ENCODE data around the gene NTM. TPM values are rescaled to one million over a fixed set of nuclear protein-coding genes. Genes with fewer than 3 reads are reported as not detected.

The NTM gene
- total and polyA plus RNA-seq, 2 donors (not counting 1 experiment from before 2014, with no cell fraction given): 12.3 to 28.6 TPM

DNA sequence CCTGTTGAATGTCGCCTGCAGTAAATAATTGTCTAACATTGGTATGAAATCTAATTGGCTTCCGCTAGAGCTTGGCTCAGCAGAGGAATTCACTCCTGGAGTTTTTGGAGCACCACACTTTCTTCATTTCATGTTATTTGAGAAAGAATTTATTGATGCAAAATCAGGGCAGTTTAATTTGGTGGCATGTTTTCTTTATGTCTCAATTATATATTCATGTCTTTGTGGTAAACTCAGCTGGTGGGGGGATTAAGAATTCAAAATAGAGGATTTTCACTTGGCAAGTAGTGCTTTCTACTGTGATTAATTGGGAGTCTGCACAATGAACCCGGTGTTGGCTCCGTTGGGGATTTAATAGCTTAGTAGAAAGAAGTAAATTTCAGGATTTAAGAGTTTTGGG lies 784.4 kb downstream of the NTM start:
- no peaks in the 10 kb centered on the region for H3K27me3 ChIP-seq (ENCODE audit: control insufficient read depth, insufficient read depth, low read length)
- no peaks in the 10 kb centered on the region for H3K79me2 ChIP-seq (ENCODE audit: control insufficient read depth, insufficient read depth, low read length)
- no peak overlapping the region for H3K4me2 ChIP-seq (ENCODE audit: extremely low read depth, insufficient read depth, low read length)
- no peak overlapping the region for H3K4me3 ChIP-seq (replicated peaks in 1 of 4; ENCODE audit: control extremely low read depth in 1 of 4, insufficient read depth in 1 of 4, low read depth in 3 of 4, low read length in 4 of 4)
- no peaks in the 10 kb centered on the region for H3K9me3 ChIP-seq (ENCODE audit: control insufficient read depth, insufficient read depth, low read depth, low read length)
- H3K4me1 ChIP-seq (ENCODE audit: control insufficient read depth, extremely low read depth, insufficient read depth, low read length): no peaks in the 10 kb centered on the region
- H3K9ac ChIP-seq (ENCODE audit: insufficient read depth, low read length): no peak overlapping the region
- H2AFZ ChIP-seq (ENCODE audit: low read length): no peak overlapping the region
- no peak for DNase-seq (ENCODE audit: low read depth in 2 of 2)
- TF ChIP-seq EZH2 (IDR thresholded peaks at IDR 0.05; ENCODE audit: low read length, missing control alignments) (no peak), CTCF (conservative IDR thresholded peaks at IDR 0.05 in 1 of 2, IDR thresholded peaks at IDR 0.05 in 1 of 2; ENCODE audit: low read depth in 1 of 2, low read length in 2 of 2) (no peak)
- no peaks in the 10 kb centered on the region for H4K20me1 ChIP-seq (ENCODE audit: control insufficient read depth, extremely low read depth, insufficient read depth, low read length)
- H3K36me3 ChIP-seq (ENCODE audit: control insufficient read depth, insufficient read depth, low read length): no peaks in the 10 kb centered on the region
- H3K27ac ChIP-seq (ENCODE audit: insufficient read depth, low read length): no peak overlapping the region

- no peak overlapping the region for H3K9ac ChIP-seq (ENCODE audit: insufficient read depth, low read length)
- no peak overlapping the region for H3K4me2 ChIP-seq (ENCODE audit: extremely low read depth, insufficient read depth, low read length)
- TF ChIP-seq EZH2 (IDR thresholded peaks at IDR 0.05; ENCODE audit: low read length, missing control alignments) (no peak), CTCF (conservative IDR thresholded peaks at IDR 0.05 in 1 of 2, IDR thresholded peaks at IDR 0.05 in 1 of 2; ENCODE audit: low read depth in 1 of 2, low read length in 2 of 2) (peak; percentile 29 to 47)
- no peak overlapping the region for H3K27ac ChIP-seq (ENCODE audit: insufficient read depth, low read length)
- no peaks in the 10 kb centered on the region for H3K27me3 ChIP-seq (ENCODE audit: control insufficient read depth, insufficient read depth, low read length)
- no peak overlapping the region for H2AFZ ChIP-seq (ENCODE audit: low read length)
- no peaks in the 10 kb centered on the region for H4K20me1 ChIP-seq (ENCODE audit: control insufficient read depth, extremely low read depth, insufficient read depth, low read length)
- H3K79me2 ChIP-seq (ENCODE audit: control insufficient read depth, insufficient read depth, low read length): no peaks in the 10 kb centered on the region
- no peaks in the 10 kb centered on the region for H3K36me3 ChIP-seq (ENCODE audit: control insufficient read depth, insufficient read depth, low read length)
- no peak overlapping the region for H3K4me3 ChIP-seq (replicated peaks in 1 of 4; ENCODE audit: control extremely low read depth in 1 of 4, insufficient read depth in 1 of 4, low read depth in 3 of 4, low read length in 4 of 4)
- no peaks in the 10 kb centered on the region for H3K9me3 ChIP-seq (ENCODE audit: control insufficient read depth, insufficient read depth, low read depth, low read length)
- no peaks in the 10 kb centered on the region for H3K4me1 ChIP-seq (ENCODE audit: control insufficient read depth, extremely low read depth, insufficient read depth, low read length)
- peak; percentile 16 to 18 for DNase-seq (ENCODE audit: low read depth in 2 of 2)
Measured at GRCh38 chr11:132158091-132158490, 787.7 kb downstream of the NTM start.

- Histone ChIP-seq H3K36me3 (ENCODE audit: control insufficient read depth, insufficient read depth, low read length) (no peaks in the 10 kb centered on the region), H3K9ac (ENCODE audit: insufficient read depth, low read length) (no peak overlapping the region), H3K27me3 (ENCODE audit: control insufficient read depth, insufficient read depth, low read length) (no peaks in the 10 kb centered on the region), H3K79me2 (ENCODE audit: control insufficient read depth, insufficient read depth, low read length) (no peaks in the 10 kb centered on the region), H2AFZ (ENCODE audit: low read length) (no peak overlapping the region), H3K9me3 (ENCODE audit: control insufficient read depth, insufficient read depth, low read depth, low read length) (no peaks in the 10 kb centered on the region), H3K4me2 (ENCODE audit: extremely low read depth, insufficient read depth, low read length) (no peak overlapping the region), H4K20me1 (ENCODE audit: control insufficient read depth, extremely low read depth, insufficient read depth, low read length) (no peaks in the 10 kb centered on the region), H3K4me3 (replicated peaks in 1 of 4; ENCODE audit: control extremely low read depth in 1 of 4, insufficient read depth in 1 of 4, low read depth in 3 of 4, low read length in 4 of 4) (no peak overlapping the region), H3K27ac (ENCODE audit: insufficient read depth, low read length) (no peak overlapping the region), H3K4me1 (ENCODE audit: control insufficient read depth, extremely low read depth, insufficient read depth, low read length) (no peaks in the 10 kb centered on the region)
- peak in 1 of 2 donors; percentile 55 for DNase-seq (ENCODE audit: low read depth in 2 of 2)
- TF ChIP-seq CTCF (conservative IDR thresholded peaks at IDR 0.05 in 1 of 2, IDR thresholded peaks at IDR 0.05 in 1 of 2; ENCODE audit: low read depth in 1 of 2, low read length in 2 of 2) (no peak), EZH2 (IDR thresholded peaks at IDR 0.05; ENCODE audit: low read length, missing control alignments) (no peak)
Measured at GRCh38 chr11:132158696-132159095, 788.3 kb downstream of the NTM start.
